ENCODE data around the gene CAPN8.

DNA sequence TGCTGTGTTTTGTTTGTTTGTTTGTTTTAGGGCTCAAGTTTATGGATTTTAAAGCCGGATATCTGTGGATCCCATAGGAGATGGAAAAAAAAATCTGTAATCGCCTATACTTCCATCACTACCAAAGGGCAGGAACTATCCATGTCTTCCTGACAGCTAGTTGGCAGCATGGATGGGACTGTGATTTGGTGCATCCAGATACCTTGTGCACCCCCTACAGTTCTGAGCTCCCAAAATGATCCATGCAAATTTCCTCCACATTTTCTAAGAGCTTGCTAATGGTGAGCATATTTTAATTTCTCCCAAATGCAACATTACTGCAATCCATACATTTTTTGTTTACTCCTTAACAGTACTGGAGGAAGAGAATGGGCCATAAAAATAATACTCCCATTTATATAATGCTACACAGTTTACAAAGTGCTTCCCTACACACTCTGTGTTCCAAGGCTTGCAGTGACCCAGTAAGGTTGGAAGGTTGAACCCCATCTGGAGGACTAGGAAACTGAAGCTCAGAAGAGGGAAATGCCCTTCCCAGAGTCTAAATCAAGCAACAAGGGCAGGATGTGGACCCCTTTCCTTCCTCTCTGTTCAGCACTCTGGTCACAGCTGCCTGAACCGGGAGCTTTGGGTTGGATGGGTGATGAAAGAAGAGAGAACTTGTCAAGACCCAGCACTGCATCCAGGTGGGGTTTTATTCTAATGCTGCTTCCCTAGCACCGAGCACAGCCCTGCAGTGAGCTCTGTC lies 48.0 kb downstream of the CAPN8 start:
- TF ChIP-seq POLR2A (IDR thresholded peaks at IDR 0.05) (no peak), POLR2AphosphoS5 (IDR thresholded peaks at IDR 0.05) (no peak), EP300 (IDR thresholded peaks at IDR 0.05) (no peak)
- TF ChIP-seq, protein P1, sequence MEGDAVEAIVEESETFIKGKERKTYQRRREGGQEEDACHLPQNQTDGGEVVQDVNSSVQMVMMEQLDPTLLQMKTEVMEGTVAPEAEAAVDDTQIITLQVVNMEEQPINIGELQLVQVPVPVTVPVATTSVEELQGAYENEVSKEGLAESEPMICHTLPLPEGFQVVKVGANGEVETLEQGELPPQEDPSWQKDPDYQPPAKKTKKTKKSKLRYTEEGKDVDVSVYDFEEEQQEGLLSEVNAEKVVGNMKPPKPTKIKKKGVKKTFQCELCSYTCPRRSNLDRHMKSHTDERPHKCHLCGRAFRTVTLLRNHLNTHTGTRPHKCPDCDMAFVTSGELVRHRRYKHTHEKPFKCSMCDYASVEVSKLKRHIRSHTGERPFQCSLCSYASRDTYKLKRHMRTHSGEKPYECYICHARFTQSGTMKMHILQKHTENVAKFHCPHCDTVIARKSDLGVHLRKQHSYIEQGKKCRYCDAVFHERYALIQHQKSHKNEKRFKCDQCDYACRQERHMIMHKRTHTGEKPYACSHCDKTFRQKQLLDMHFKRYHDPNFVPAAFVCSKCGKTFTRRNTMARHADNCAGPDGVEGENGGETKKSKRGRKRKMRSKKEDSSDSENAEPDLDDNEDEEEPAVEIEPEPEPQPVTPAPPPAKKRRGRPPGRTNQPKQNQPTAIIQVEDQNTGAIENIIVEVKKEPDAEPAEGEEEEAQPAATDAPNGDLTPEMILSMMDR (IDR thresholded peaks at IDR 0.05) = no peak
